ENCODE measurements around the gene CEPT1.

DNA sequence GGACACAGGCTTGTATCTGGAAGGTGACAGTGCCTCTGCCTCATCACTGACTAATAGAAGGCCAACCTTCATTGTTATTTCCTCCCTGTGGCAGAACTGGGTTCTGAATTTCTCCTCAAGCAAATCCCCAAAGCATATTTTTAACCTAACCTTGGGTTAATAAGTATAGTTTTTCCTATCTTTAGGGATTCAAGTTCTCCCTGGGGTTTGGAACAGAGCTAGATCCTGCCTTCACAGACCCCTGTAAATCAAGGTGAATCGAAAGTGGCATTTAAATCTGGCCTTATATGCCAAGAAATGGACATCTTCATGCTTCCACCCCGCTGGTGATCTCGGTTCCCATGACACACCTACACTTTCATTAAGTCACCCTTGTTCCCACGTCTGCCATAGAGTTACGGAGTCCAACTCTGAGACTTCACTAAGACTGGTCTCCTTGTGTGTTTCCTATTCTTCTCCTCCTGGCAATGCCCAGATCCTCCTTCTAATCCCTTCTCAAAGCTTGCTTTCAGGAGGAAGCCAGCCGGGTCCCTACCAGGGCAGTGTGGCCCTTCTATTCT is 83.2 kb downstream of the CEPT1 start:
- TF ChIP-seq, protein P1, sequence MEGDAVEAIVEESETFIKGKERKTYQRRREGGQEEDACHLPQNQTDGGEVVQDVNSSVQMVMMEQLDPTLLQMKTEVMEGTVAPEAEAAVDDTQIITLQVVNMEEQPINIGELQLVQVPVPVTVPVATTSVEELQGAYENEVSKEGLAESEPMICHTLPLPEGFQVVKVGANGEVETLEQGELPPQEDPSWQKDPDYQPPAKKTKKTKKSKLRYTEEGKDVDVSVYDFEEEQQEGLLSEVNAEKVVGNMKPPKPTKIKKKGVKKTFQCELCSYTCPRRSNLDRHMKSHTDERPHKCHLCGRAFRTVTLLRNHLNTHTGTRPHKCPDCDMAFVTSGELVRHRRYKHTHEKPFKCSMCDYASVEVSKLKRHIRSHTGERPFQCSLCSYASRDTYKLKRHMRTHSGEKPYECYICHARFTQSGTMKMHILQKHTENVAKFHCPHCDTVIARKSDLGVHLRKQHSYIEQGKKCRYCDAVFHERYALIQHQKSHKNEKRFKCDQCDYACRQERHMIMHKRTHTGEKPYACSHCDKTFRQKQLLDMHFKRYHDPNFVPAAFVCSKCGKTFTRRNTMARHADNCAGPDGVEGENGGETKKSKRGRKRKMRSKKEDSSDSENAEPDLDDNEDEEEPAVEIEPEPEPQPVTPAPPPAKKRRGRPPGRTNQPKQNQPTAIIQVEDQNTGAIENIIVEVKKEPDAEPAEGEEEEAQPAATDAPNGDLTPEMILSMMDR (IDR thresholded peaks at IDR 0.05; ENCODE audit: low read length), result no peak
- no peak for TF ChIP-seq EZH2 (IDR thresholded peaks at IDR 0.05; ENCODE audit: borderline replicate concordance, low read length)
